Spleen (tissue), 7 donors: ENCODE data around the gene RSPH3.

Source experiments
- POLR2A ChIP-seq, 3 donors: fragments of 450-650 bp; IDR thresholded peaks; one replicate each; pipeline ENCODE4 v1.5.1; 2017; ENCODE audit warnings: antibody characterized with exemption in 3 of 3, mild to moderate bottlenecking in 1 of 3
- TF ChIP-seq, protein P1 (sequence below), 11 experiments: fragments of 200-600 bp in 7 of 11; fragments of 450-650 bp in 4 of 11; sonication (generic) in 4 of 11; IDR thresholded peaks in 8 of 11; conservative IDR thresholded peaks in 3 of 11; 1 replicate in 7 of 11; 2 replicates in 4 of 11; pipeline versions ENCODE4 v1.4.0 to v1.8.0; 2016 to 2021; ENCODE audit warnings: antibody characterized with exemption in 11 of 11, inconsistent platforms in 4 of 11, mild to moderate bottlenecking in 1 of 11
- donor health status: DM: no; HTN: no; CAD: no; lungs with moderate emphysema.
- donor health status: DM: no; HTN: no; CAD: no.
- donor health status: DM: no; HTN: no; CAD: no.

DNA sequence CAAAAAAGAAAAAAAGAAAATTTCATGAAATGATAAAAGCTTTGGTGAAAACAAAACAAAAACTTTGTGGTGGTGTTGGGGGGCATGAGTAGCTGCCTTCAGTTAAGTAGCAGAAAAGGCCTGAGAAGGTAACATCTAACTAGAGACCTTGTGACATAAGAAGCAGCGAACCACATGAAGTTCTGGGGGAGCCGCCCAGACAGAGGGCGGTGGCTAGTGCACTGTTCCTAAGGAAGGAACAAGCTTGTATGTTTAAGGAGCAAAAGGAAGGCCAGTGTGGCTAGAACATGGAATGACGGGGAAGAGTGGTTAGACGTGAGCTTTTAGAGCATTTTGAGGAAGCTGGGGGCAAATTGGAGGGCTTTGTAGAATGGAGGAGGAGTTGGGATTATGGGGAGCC lies 7.5 kb upstream of the RSPH3 start:
- TF ChIP-seq, protein P1, sequence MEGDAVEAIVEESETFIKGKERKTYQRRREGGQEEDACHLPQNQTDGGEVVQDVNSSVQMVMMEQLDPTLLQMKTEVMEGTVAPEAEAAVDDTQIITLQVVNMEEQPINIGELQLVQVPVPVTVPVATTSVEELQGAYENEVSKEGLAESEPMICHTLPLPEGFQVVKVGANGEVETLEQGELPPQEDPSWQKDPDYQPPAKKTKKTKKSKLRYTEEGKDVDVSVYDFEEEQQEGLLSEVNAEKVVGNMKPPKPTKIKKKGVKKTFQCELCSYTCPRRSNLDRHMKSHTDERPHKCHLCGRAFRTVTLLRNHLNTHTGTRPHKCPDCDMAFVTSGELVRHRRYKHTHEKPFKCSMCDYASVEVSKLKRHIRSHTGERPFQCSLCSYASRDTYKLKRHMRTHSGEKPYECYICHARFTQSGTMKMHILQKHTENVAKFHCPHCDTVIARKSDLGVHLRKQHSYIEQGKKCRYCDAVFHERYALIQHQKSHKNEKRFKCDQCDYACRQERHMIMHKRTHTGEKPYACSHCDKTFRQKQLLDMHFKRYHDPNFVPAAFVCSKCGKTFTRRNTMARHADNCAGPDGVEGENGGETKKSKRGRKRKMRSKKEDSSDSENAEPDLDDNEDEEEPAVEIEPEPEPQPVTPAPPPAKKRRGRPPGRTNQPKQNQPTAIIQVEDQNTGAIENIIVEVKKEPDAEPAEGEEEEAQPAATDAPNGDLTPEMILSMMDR (IDR thresholded peaks at IDR 0.05 in 8 of 11, conservative IDR thresholded peaks at IDR 0.05 in 3 of 11) = no peak
- TF ChIP-seq POLR2A (IDR thresholded peaks at IDR 0.05) = no peak
